PC-3 (cell line): Measurements from ENCODE around the gene FAM3B. TPM values are rescaled to one million over a fixed set of nuclear protein-coding genes. Genes with fewer than 3 reads are reported as not detected.

ENCODE experiments used
- ATAC-seq: fragments of 200-7000 bp; cut with Tn5 transposase; 2 replicates; pipeline ENCODE4 v1.9.1; 2020; ENCODE audit warnings: mild to moderate bottlenecking, moderate library complexity
- BruUV-seq: library from RNA; stranded (reverse); fragments of 400-500 nt; replicated peaks from 2 replicates; lab custom pipeline; 2021; lab: Mats Ljungman, UMichigan
- CTCF ChIA-PET: fragments of 300-600 bp; sonication (Branson Sonifier 250); formaldehyde crosslinking; loops from one replicate; lab custom pipeline; 2022; ENCODE audit warnings: antibody characterized with exemption; lab: Charles Lee
- POLR2A ChIA-PET: fragments of 300-600 bp; sonication (Branson Sonifier 250); formaldehyde crosslinking; loops from one replicate; lab custom pipeline; 2022; ENCODE audit warnings: antibody characterized with exemption; ENCODE audit not compliant: unreplicated experiment; lab: Charles Lee
- DNase-seq: peaks from one replicate; pipeline ENCODE4 v3.0.0-alpha.2; 2015
- H2AFZ ChIP-seq: fragments of 300-600 bp; sonication (generic); 2 replicates; pipeline ENCODE4 v1.6.0; 2016; ENCODE audit warnings: antibody characterized with exemption, low read length
- H3F3A ChIP-seq: fragments of 300-600 bp; sonication (generic); one replicate; pipeline ENCODE4 v1.6.0; 2017; ENCODE audit warnings: antibody characterized with exemption, low read length, control low read depth, mild to moderate bottlenecking; ENCODE audit not compliant: unreplicated experiment
- H3K27ac ChIP-seq: fragments of 300-600 bp; sonication (generic); 2 replicates; pipeline ENCODE4 v1.5.1; 2016; ENCODE audit warnings: mild to moderate bottlenecking, low read length
- H3K27me3 ChIP-seq: fragments of 300-600 bp; sonication (generic); 2 replicates; pipeline ENCODE4 v1.6.1; 2016; ENCODE audit warnings: low read length, mixed read lengths
- H3K36me3 ChIP-seq: fragments of 300-600 bp; sonication (generic); 2 replicates; pipeline ENCODE4 v1.6.1; 2016; ENCODE audit warnings: low read depth, mixed run types, low read length, mixed read lengths
- H3K4me1 ChIP-seq: fragments of 300-600 bp; sonication (generic); 2 replicates; pipeline ENCODE4 v1.5.1; 2016; ENCODE audit warnings: low read length; ENCODE audit not compliant: insufficient read depth
- H3K4me2 ChIP-seq: fragments of 300-600 bp; sonication (generic); 2 replicates; pipeline ENCODE4 v1.6.0; 2016; ENCODE audit warnings: low read length
- H3K4me3 ChIP-seq: fragments of 300-600 bp; sonication (generic); 2 replicates; pipeline ENCODE4 v1.5.1; 2016; ENCODE audit warnings: mild to moderate bottlenecking, low read length, mixed read lengths
- H3K79me2 ChIP-seq: fragments of 300-600 bp; sonication (generic); 2 replicates; pipeline ENCODE4 v1.6.1; 2017; ENCODE audit warnings: low read length, mixed read lengths
- H3K9ac ChIP-seq: fragments of 300-600 bp; sonication (generic); 2 replicates; pipeline ENCODE4 v1.6.0; 2016; ENCODE audit warnings: mild to moderate bottlenecking, low read length
- H3K9me2 ChIP-seq: fragments of 300-600 bp; sonication (generic); replicated peaks from 2 replicates; pipeline ENCODE4 v1.6.1; 2016; ENCODE audit warnings: mixed run types, low read length, mixed read lengths
- H3K9me3 ChIP-seq: fragments of 300-600 bp; sonication (generic); 2 replicates; pipeline ENCODE4 v1.6.1; 2016; ENCODE audit warnings: low read length, mixed read lengths
- H4K20me1 ChIP-seq: fragments of 300-600 bp; sonication (generic); 2 replicates; pipeline ENCODE4 v1.6.1; 2016; ENCODE audit warnings: low read length, mixed read lengths
- CTCF ChIP-seq: fragments of 300-600 bp; sonication (generic); conservative IDR thresholded peaks from 2 replicates; pipeline ENCODE4 v1.5.1; 2017; ENCODE audit warnings: antibody characterized with exemption, low read depth, mild to moderate bottlenecking, low read length
- EZH2 ChIP-seq: fragments of 300-600 bp; sonication (generic); IDR thresholded peaks from one replicate; pipeline ENCODE4 v1.6.1; 2017; ENCODE audit warnings: antibody characterized with exemption, mild to moderate bottlenecking, low read length; ENCODE audit not compliant: unreplicated experiment
- EZH2phosphoT487 ChIP-seq: fragments of 300-600 bp; sonication (generic); IDR thresholded peaks from 2 replicates; pipeline ENCODE4 v1.6.1; 2018; ENCODE audit warnings: mild to moderate bottlenecking, antibody characterized with exemption, low read length, borderline replicate concordance
- intact Hi-C: fragments of 100-400 bp; cut with micrococcal nuclease; formaldehyde crosslinking; loops from 2 replicates; pipeline ENCODE4 v1.9.0; 2023
- total RNA-seq: library from RNA; depleted of rRNA; stranded (reverse); fragments of >200 nt; gene quantifications from 2 replicates; pipeline ENCODE4 v1.2.3, GENCODE V29; 2014

FAM3B gene
- total RNA-seq, 1 experiment from 2014 or later: not detected

GRCh38 chr21:41371685-41372030 lies 55.1 kb downstream of the FAM3B start:
- H3K27me3 ChIP-seq: no peaks in the 10 kb centered on the region
- POLR2A ChIA-PET: no interaction called here
- no peak overlapping the region for H3K9ac ChIP-seq
- no peaks in the 10 kb centered on the region for H3F3A ChIP-seq
- DNase-seq: no peak
- CTCF ChIA-PET: no interaction called here
- no peak for ATAC-seq
- H3K4me1 ChIP-seq: peaks cover 9% of the 10 kb centered on the region
- H3K9me2 ChIP-seq: no peaks in the 10 kb centered on the region
- H4K20me1 ChIP-seq: no peaks in the 10 kb centered on the region
- TF ChIP-seq EZH2phosphoT487: no peak
- TF ChIP-seq CTCF: no peak
- TF ChIP-seq EZH2: no peak
- H2AFZ ChIP-seq: no peak overlapping the region
- no peaks in the 10 kb centered on the region for H3K9me3 ChIP-seq
- no peak overlapping the region for H3K4me3 ChIP-seq
- no peaks in the 10 kb centered on the region for H3K36me3 ChIP-seq
- no peak overlapping the region for H3K4me2 ChIP-seq
- intact Hi-C loops: no loop called here
- BruUV-seq: no TSS peak
- no peaks in the 10 kb centered on the region for H3K79me2 ChIP-seq
- no peak overlapping the region for H3K27ac ChIP-seq

GRCh38 chr21:41373253-41373652 lies 56.7 kb downstream of the FAM3B start:
- no TSS peak for BruUV-seq
- TF ChIP-seq EZH2phosphoT487: no peak
- TF ChIP-seq CTCF: no peak
- no peak for TF ChIP-seq EZH2

GRCh38 chr21:41373763-41374162 lies 57.2 kb downstream of the FAM3B start:
- Histone ChIP-seq H3K27me3 (no peaks in the 10 kb centered on the region), H3K27ac (no peak overlapping the region), H3K36me3 (no peaks in the 10 kb centered on the region), H4K20me1 (no peaks in the 10 kb centered on the region), H3K4me3 (no peak overlapping the region), H3K9ac (no peak overlapping the region), H3K4me2 (no peak overlapping the region), H2AFZ (no peak overlapping the region), H3K9me3 (no peaks in the 10 kb centered on the region), H3K4me1 (no peaks in the 10 kb centered on the region), H3F3A (no peaks in the 10 kb centered on the region), H3K9me2 (no peaks in the 10 kb centered on the region), H3K79me2 (no peaks in the 10 kb centered on the region)
- DNase-seq (no peak), ATAC-seq (no peak)
- intact Hi-C loops: no loop called here
- BruUV-seq: no TSS peak
- TF ChIP-seq EZH2 (no peak), CTCF (no peak), EZH2phosphoT487 (no peak)
- ChIA-PET POLR2A (no interaction called here), CTCF (no interaction called here)

More at GRCh38 chr21:41373253-41373652, 56.7 kb downstream of the FAM3B start:
- Histone ChIP-seq H3K9ac (no peak overlapping the region), H4K20me1 (no peaks in the 10 kb centered on the region), H3K4me2 (no peak overlapping the region), H3K79me2 (no peaks in the 10 kb centered on the region), H3K4me1 (no peaks in the 10 kb centered on the region), H3K9me2 (no peaks in the 10 kb centered on the region), H3K36me3 (no peaks in the 10 kb centered on the region), H2AFZ (no peak overlapping the region), H3K27me3 (no peaks in the 10 kb centered on the region), H3K9me3 (no peaks in the 10 kb centered on the region), H3F3A (no peaks in the 10 kb centered on the region), H3K27ac (no peak overlapping the region), H3K4me3 (no peak overlapping the region)
- CTCF ChIA-PET: no interaction called here
- intact Hi-C loops: no loop called here
- DNase-seq: no peak
- ATAC-seq: no peak
- POLR2A ChIA-PET: no interaction called here
